Activated T-helper 1 cell treated with anti-CD3 and anti-CD28 coated beads, Interleukin-2, amount 50 U/mL, for 16 hours (primary cell): ENCODE results near the gene PLCD4.

ENCODE experiments used
- DNase-seq, 2 donors: peaks; one replicate each; pipeline ENCODE4 v3.0.0-alpha.2; 2020; ENCODE audit warnings: low read depth in 1 of 2, low spot score in 1 of 2

PLCD4 gene

GRCh38 chr2:218618102-218618860 is 10.6 kb downstream of the PLCD4 start:
- no peak for DNase-seq

GRCh38 chr2:218621007-218621406 is 13.3 kb downstream of the PLCD4 start:
- no peak for DNase-seq

- DNase-seq, result no peak
These were observed 15.1 kb downstream of the PLCD4 start for GRCh38 chr2:218622606-218623365.

GRCh38 chr2:218623366-218623705 is 15.6 kb downstream of the PLCD4 start:
- no peak for DNase-seq

GRCh38 chr2:218626369-218626768 is 18.7 kb downstream of the PLCD4 start:
- no peak for DNase-seq

- DNase-seq, result no peak
These were observed 20.2 kb downstream of the PLCD4 start for GRCh38 chr2:218627939-218628338.

- DNase-seq, result no peak
These were observed 24.1 kb downstream of the PLCD4 start for GRCh38 chr2:218631837-218632236.

GRCh38 chr2:218635719-218636118 is 28.0 kb downstream of the PLCD4 start:
- DNase-seq, result no peak

- no peak for DNase-seq
These were observed 30.7 kb downstream of the PLCD4 start for GRCh38 chr2:218638372-218638771.

GRCh38 chr2:218642121-218642656 is 34.5 kb downstream of the PLCD4 start:
- DNase-seq, result no peak

- DNase-seq, result no peak
These were observed 35.1 kb downstream of the PLCD4 start for GRCh38 chr2:218642786-218643185.

GRCh38 chr2:218643751-218644310 is 36.1 kb downstream of the PLCD4 start:
- no peak for DNase-seq

GRCh38 chr2:218644721-218645120 is 37.0 kb downstream of the PLCD4 start:
- DNase-seq, result no peak

GRCh38 chr2:218645126-218645525 is 37.4 kb downstream of the PLCD4 start:
- no peak for DNase-seq

- peak in 1 of 2 donors; percentile 11 for DNase-seq
These were observed 40.5 kb downstream of the PLCD4 start for GRCh38 chr2:218648088-218648786.

GRCh38 chr2:218648787-218649100 is 41.0 kb downstream of the PLCD4 start:
- no peak for DNase-seq

- DNase-seq, result no peak
These were observed 48.1 kb downstream of the PLCD4 start for GRCh38 chr2:218655751-218656150.

GRCh38 chr2:218658671-218659257 is 51.1 kb downstream of the PLCD4 start:
- DNase-seq, result peak in 1 of 2 donors; percentile 12

- DNase-seq, result peak; percentile 84 to 86
These were observed 51.7 kb downstream of the PLCD4 start, which contains the start of the genes BCS1L and ZNF142 for GRCh38 chr2:218659258-218659987. Gene BCS1L (plus strand): TSS chr2:218659683. CDS start chr2:218660988, 1,305 bp downstream. Gene ZNF142 (minus strand): TSS chr2:218659623. CDS start chr2:218656429, 3,194 bp downstream.

- DNase-seq, result no peak
These were observed 52.3 kb downstream of the PLCD4 start for GRCh38 chr2:218659988-218660358.
